ENCODE measurements around the gene STK35.
"Not testable (repeated sequence)": the region's sequence is repeated elsewhere in the genome, so short reads cannot be mapped to it uniquely, and the experiment has no call there.

Gene STK35

GRCh38 chr20:2173186-2173585 is 71.6 kb downstream of the STK35 start:
- H3K36me3 ChIP-seq (ENCODE audit: insufficient read depth, low read length): no peaks in the 10 kb centered on the region
- H3K4me1 ChIP-seq (ENCODE audit: insufficient read depth, low read length): no peaks in the 10 kb centered on the region
- H3K27me3 ChIP-seq (ENCODE audit: insufficient read depth, low read length): peaks cover 2% of the 10 kb centered on the region; the same call in 1 of the 2 replicates
- H3K4me3 ChIP-seq (ENCODE audit: low read length): no peak overlapping the region
- no peaks in the 10 kb centered on the region for H3K9me3 ChIP-seq (ENCODE audit: insufficient read depth, low read depth, low read length)
- 77% methylated on average over 6 of the region's 6 CpGs for WGBS
- H3K27ac ChIP-seq (ENCODE audit: low read depth, low read length): no peak overlapping the region
- no peak overlapping the region for H3K9ac ChIP-seq (ENCODE audit: low read depth, low read length)

GRCh38 chr20:2174067-2174466 is 72.4 kb downstream of the STK35 start:
- Histone ChIP-seq H3K27ac (ENCODE audit: low read depth, low read length) (no peak overlapping the region), H3K27me3 (ENCODE audit: insufficient read depth, low read length) (peaks cover 2% of the 10 kb centered on the region; the same call in 1 of the 2 replicates), H3K9me3 (ENCODE audit: insufficient read depth, low read depth, low read length) (no peaks in the 10 kb centered on the region), H3K4me3 (ENCODE audit: low read length) (no peak overlapping the region), H3K36me3 (ENCODE audit: insufficient read depth, low read length) (no peaks in the 10 kb centered on the region), H3K4me1 (ENCODE audit: insufficient read depth, low read length) (no peaks in the 10 kb centered on the region), H3K9ac (ENCODE audit: low read depth, low read length) (no peak overlapping the region)
- WGBS: 92% methylated on average over 3 of the region's 3 CpGs

DNA sequence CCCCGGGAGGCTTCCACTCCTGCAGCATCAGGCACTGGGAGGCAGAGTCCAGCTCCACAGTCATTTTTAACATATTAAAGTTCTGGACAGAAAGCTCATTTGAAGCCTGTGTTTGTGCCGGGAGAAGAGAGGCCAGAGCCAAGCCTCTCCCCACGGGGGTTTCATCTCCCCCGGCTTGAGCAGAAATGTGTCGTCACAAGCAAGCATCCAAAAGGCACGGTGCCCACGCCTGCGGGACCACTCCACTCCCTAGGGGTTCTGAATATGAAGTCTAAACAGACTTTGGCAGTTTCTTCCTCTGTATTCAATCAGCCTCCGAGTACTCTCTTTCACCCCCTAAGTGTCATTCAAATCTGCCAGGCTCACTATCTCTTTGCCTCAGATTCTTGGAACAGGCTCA is 75.3 kb downstream of the STK35 start:
- WGBS: 92% methylated on average over 9 of the region's 9 CpGs
- no peak overlapping the region for H3K27ac ChIP-seq (ENCODE audit: low read depth, low read length)
- no peak overlapping the region for H3K4me3 ChIP-seq (ENCODE audit: low read length)
- H3K9ac ChIP-seq (ENCODE audit: low read depth, low read length): no peak overlapping the region
- H3K9me3 ChIP-seq (ENCODE audit: insufficient read depth, low read depth, low read length): no peaks in the 10 kb centered on the region
- no peaks in the 10 kb centered on the region for H3K36me3 ChIP-seq (ENCODE audit: insufficient read depth, low read length)
- no peaks in the 10 kb centered on the region for H3K4me1 ChIP-seq (ENCODE audit: insufficient read depth, low read length)
- H3K27me3 ChIP-seq (ENCODE audit: insufficient read depth, low read length): no peaks in the 10 kb centered on the region; the same call in 1 of the 2 replicates

DNA sequence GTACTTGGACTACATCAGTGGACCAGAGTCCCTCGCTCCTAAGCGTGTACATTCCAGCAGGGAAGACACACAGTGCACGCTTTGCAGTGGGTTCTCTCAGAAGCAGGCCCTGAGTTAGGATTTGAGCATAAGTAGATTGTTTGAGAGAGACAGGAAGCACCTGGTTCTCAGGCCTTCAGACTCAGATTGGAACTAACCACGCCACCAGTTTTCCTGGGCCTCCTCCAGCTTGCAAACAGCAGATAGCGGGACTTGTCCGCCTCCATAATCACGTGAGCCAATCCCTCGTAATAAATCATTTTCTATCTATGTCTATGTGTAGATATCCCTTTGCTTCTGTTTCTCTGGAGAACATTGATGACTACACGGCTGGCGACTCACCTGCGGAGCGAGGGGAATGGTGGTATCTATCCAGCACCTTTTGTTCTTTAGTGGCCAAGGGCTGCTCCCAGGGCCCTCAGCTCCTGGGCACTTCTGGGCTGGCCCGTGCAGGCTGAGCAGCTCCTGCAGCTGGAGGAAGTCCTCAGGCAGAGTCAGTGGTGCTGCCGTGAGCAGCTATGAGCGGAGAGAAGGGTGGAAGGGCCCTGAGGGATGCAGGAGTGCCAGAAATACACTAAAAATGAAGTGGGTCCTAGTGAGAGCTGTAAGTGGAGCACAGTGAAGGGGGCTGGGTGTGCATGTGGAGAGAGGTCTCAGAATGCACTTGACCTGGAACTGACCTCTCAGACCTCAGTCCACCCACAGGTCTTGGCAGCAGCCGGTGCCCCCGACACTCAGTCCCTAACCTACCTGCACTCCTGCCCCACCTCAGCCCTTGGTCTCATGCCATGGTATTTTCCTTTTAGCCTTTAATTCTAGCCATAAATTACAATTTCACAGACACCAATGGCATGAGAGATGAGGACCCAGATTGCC is 76.9 kb downstream of the STK35 start:
- Histone ChIP-seq H3K9ac (ENCODE audit: low read depth, low read length) (no peak overlapping the region), H3K9me3 (ENCODE audit: insufficient read depth, low read depth, low read length) (no peaks in the 10 kb centered on the region), H3K36me3 (ENCODE audit: insufficient read depth, low read length) (no peaks in the 10 kb centered on the region), H3K27me3 (ENCODE audit: insufficient read depth, low read length) (no peaks in the 10 kb centered on the region; the same call in 1 of the 2 replicates), H3K4me1 (ENCODE audit: insufficient read depth, low read length) (no peaks in the 10 kb centered on the region), H3K4me3 (ENCODE audit: low read length) (no peak overlapping the region), H3K27ac (ENCODE audit: low read depth, low read length) (no peak overlapping the region)
- WGBS: 94% methylated on average over 17 of the region's 17 CpGs

DNA sequence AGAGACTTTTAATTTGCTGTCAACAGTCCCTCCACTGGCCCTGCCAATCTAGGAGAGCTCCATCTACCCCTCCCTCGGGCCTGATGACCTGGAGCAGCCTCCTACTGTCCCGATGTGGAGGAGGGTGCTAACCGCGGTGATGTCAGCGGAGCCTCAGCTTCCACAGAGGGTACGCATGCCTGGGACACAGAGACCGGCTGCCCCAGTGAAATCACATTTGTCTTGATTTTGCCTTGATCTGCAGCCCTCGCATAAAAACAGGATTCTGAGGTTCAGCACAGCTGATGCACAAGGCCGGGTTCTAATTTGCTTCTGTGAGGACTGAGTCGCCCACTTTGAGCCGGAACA is 77.6 kb downstream of the STK35 start:
- Histone ChIP-seq H3K27me3 (ENCODE audit: insufficient read depth, low read length) (no peaks in the 10 kb centered on the region; the same call in 1 of the 2 replicates), H3K4me1 (ENCODE audit: insufficient read depth, low read length) (no peaks in the 10 kb centered on the region), H3K4me3 (ENCODE audit: low read length) (no peak overlapping the region), H3K36me3 (ENCODE audit: insufficient read depth, low read length) (no peaks in the 10 kb centered on the region), H3K9ac (ENCODE audit: low read depth, low read length) (no peak overlapping the region), H3K9me3 (ENCODE audit: insufficient read depth, low read depth, low read length) (no peaks in the 10 kb centered on the region), H3K27ac (ENCODE audit: low read depth, low read length) (no peak overlapping the region)
- 93% methylated on average over 11 of the region's 11 CpGs for WGBS

DNA sequence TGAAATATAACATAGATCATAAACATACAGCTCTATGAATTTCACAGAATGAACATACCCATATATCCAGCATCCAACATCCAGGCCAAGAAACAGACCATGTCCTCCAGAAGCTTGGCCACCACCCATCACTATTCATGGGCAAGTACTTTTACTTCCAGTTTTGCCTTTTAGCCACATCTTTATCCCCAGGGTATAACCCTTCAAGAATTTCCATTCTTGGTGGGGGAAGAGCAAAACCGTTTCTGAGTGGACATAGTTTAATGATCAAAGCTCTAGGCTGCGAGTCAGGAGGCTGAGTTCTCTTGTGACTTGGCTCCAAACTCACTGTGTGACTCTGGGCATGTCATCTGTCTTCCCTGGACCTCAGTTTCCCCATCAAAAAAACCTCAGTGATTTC is 78.3 kb downstream of the STK35 start:
- no peaks in the 10 kb centered on the region for H3K9me3 ChIP-seq (ENCODE audit: insufficient read depth, low read depth, low read length)

DNA sequence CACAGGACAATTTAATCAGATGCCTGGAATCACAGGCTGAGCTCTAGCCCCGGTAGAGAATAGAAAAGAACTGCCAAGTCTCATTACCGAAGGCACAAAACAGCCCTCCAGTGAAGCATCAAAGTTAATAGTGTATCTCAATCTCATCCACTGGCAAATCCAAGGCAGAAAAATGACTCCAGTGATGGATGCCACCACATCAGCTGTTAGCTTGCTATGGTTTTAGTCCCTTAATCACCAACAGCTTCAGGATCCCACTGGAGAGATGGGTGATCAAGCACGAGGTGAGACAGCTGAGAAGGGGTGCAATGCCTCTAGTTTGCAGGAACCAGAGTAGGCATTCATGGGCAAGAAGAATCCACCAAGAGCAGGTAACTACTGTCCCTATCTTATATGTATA is 81.8 kb downstream of the STK35 start:
- Histone ChIP-seq H3K4me3 (ENCODE audit: low read length) (no peak overlapping the region), H3K9ac (ENCODE audit: low read depth, low read length) (no peak overlapping the region), H3K27ac (ENCODE audit: low read depth, low read length) (no peak overlapping the region), H3K4me1 (ENCODE audit: insufficient read depth, low read length) (no peaks in the 10 kb centered on the region), H3K9me3 (ENCODE audit: insufficient read depth, low read depth, low read length) (no peaks in the 10 kb centered on the region), H3K27me3 (ENCODE audit: insufficient read depth, low read length) (no peaks in the 10 kb centered on the region), H3K36me3 (ENCODE audit: insufficient read depth, low read length) (no peaks in the 10 kb centered on the region)
- 97% methylated on average over 3 of the region's 3 CpGs for WGBS

More for the DNA sequence above, 78.3 kb downstream of the STK35 start:
- Histone ChIP-seq H3K36me3 (ENCODE audit: insufficient read depth, low read length) (no peaks in the 10 kb centered on the region), H3K4me3 (ENCODE audit: low read length) (no peak overlapping the region), H3K4me1 (ENCODE audit: insufficient read depth, low read length) (no peaks in the 10 kb centered on the region), H3K9ac (ENCODE audit: low read depth, low read length) (no peak overlapping the region), H3K27ac (ENCODE audit: low read depth, low read length) (no peak overlapping the region), H3K27me3 (ENCODE audit: insufficient read depth, low read length) (no peaks in the 10 kb centered on the region)
- 90% methylated on average over 2 of the region's 2 CpGs for WGBS

- H3K9me3 ChIP-seq (ENCODE audit: insufficient read depth, low read depth, low read length); H3K27me3 ChIP-seq (ENCODE audit: insufficient read depth, low read length); H3K4me1 ChIP-seq (ENCODE audit: insufficient read depth, low read length); H3K4me3 ChIP-seq (ENCODE audit: low read length); H3K36me3 ChIP-seq (ENCODE audit: insufficient read depth, low read length); H3K27ac ChIP-seq (ENCODE audit: low read depth, low read length); H3K9ac ChIP-seq (ENCODE audit: low read depth, low read length): not testable (repeated sequence)
- 93% methylated on average over 7 of the region's 7 CpGs for WGBS
Observed at GRCh38 chr20:2184933-2185332, 83.3 kb downstream of the STK35 start.

- Histone ChIP-seq H3K36me3 (ENCODE audit: insufficient read depth, low read length) (no peaks in the 10 kb centered on the region), H3K27me3 (ENCODE audit: insufficient read depth, low read length) (no peaks in the 10 kb centered on the region), H3K4me1 (ENCODE audit: insufficient read depth, low read length) (no peaks in the 10 kb centered on the region), H3K9me3 (ENCODE audit: insufficient read depth, low read depth, low read length) (no peaks in the 10 kb centered on the region), H3K27ac (ENCODE audit: low read depth, low read length) (no peak overlapping the region), H3K4me3 (ENCODE audit: low read length) (no peak overlapping the region), H3K9ac (ENCODE audit: low read depth, low read length) (no peak overlapping the region)
- 93% methylated on average over 5 of the region's 5 CpGs for WGBS
Observed at GRCh38 chr20:2195614-2196013, 94.0 kb downstream of the STK35 start.

- WGBS: 73% methylated on average over 7 of the region's 7 CpGs
- H3K27ac ChIP-seq (ENCODE audit: low read depth, low read length): no peak overlapping the region
- no peaks in the 10 kb centered on the region for H3K27me3 ChIP-seq (ENCODE audit: insufficient read depth, low read length)
- H3K9ac ChIP-seq (ENCODE audit: low read depth, low read length): no peak overlapping the region
- no peaks in the 10 kb centered on the region for H3K4me1 ChIP-seq (ENCODE audit: insufficient read depth, low read length)
- H3K9me3 ChIP-seq (ENCODE audit: insufficient read depth, low read depth, low read length): no peaks in the 10 kb centered on the region
- H3K4me3 ChIP-seq (ENCODE audit: low read length): no peak overlapping the region
- H3K36me3 ChIP-seq (ENCODE audit: insufficient read depth, low read length): no peaks in the 10 kb centered on the region
Observed at GRCh38 chr20:2197166-2197565, 95.5 kb downstream of the STK35 start.
